Thyroid gland (tissue), 4 donors: ENCODE measurements around the gene C22orf31.

ENCODE experiments used
- CTCF ChIP-seq, 6 experiments: fragments of 200-600 bp in 3 of 6; fragments of 450-650 bp in 3 of 6; sonication (generic) in 3 of 6; IDR thresholded peaks; one replicate each; pipeline ENCODE4 v1.5.1; 2016 to 2019; ENCODE audit warnings: antibody characterized with exemption in 6 of 6, mild to moderate bottlenecking in 2 of 6, inconsistent platforms in 1 of 6, moderate library complexity in 1 of 6
- POLR2A ChIP-seq, 2 donors: fragments of 450-650 bp; IDR thresholded peaks; one replicate each; pipeline ENCODE4 v1.6.1; 2017; ENCODE audit warnings: antibody characterized with exemption in 2 of 2, mild to moderate bottlenecking in 2 of 2, moderate library complexity in 1 of 2

GRCh38 chr22:29098296-29098695, 36.7 kb upstream of the C22orf31 start:
- TF ChIP-seq CTCF (IDR thresholded peaks at IDR 0.05): no peak
- TF ChIP-seq POLR2A (IDR thresholded peaks at IDR 0.05): no peak
